GM18951 (cell line): Measurements from ENCODE around the gene DCDC2C.

ENCODE experiments used
- POLR2A ChIP-seq: IDR thresholded peaks from 4 replicates; pipeline ENCODE4 v1.6.1; 2011; ENCODE audit warnings: mild to moderate bottlenecking; ENCODE audit not compliant: insufficient read length, insufficient read depth; ENCODE audit errors: extremely low read depth
- in situ Hi-C: fragments of 300-500 bp; cut with MboI; formaldehyde crosslinking; loops from one replicate; pipeline ENCODE4 v1.12.0; 2022; ENCODE audit warnings: low sequenced_read_pairs, mixed read lengths, inconsistent platforms; ENCODE audit not compliant: unreplicated experiment

Gene DCDC2C

DNA sequence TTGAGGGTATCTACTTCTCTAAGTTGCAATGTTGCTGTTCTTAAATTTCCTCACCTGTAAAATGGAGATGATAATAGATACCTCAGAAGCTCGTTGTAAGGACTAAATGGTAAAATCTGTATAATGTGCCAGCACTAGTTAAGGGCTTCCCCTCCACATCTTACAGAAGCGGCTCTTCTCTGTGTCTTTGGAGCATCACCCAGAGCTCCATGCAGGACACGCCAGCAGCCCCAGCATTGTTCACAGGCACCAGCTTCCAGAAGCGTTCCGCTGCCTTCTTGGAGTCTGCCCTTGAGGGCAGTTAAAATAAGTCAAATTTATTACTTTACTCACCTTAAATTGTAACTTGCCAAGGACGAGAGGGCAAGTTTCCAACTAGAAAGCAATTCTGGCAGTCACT, 5.8 kb downstream of the DCDC2C start:
- in situ Hi-C loops: no loop called here
- TF ChIP-seq POLR2A: no peak

GRCh38 chr2:3712424-3712823, 9.0 kb downstream of the DCDC2C start:
- in situ Hi-C loops: no loop called here
- no peak for TF ChIP-seq POLR2A

- in situ Hi-C loops: no loop called here
- TF ChIP-seq POLR2A: no peak
Observed at GRCh38 chr2:3712831-3713503, 9.6 kb downstream of the DCDC2C start.

DNA sequence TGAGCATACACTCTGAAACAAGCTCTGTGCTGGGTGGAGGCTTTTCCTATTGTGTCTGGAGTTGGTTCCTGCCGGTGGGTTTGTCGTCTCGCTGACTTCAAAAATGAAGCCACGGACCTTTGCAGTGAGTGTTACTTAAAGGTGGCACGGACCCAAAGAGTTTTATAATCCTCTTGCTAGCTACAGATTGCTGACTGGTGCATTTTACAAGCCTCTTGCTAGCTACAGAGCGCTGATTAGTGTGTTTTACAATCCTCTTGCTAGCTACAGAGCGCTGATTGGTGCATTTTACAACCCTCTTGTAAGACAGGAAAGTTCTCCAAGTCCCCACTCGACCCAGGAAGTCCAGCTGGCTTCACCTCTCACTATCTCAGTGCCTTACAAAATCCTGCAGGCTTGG, 15.3 kb downstream of the DCDC2C start:
- in situ Hi-C loops: no loop called here

DNA sequence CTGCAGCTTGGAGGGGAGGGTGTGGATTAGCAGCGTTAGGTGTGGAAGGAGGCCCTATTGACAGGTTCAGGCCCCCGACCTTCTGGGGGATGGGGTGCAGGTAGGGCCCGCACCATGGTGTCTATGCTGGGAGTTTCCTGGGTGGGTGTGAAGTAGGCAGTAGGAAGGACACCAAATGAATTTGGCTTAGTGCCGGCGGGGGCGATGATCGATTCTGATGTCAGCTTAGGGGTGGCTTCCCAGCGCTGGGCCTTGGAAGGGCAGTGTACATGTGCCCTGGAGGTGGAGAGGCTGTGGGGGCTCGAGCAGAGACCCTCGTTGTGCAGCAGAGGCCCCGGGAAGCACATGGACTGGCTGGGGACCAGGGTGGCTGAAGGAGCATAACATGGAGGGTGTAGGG, 21.6 kb downstream of the DCDC2C start:
- TF ChIP-seq POLR2A: no peak
- in situ Hi-C loops: no loop called here

More for the DNA sequence above, 15.3 kb downstream of the DCDC2C start:
- no peak for TF ChIP-seq POLR2A

DNA sequence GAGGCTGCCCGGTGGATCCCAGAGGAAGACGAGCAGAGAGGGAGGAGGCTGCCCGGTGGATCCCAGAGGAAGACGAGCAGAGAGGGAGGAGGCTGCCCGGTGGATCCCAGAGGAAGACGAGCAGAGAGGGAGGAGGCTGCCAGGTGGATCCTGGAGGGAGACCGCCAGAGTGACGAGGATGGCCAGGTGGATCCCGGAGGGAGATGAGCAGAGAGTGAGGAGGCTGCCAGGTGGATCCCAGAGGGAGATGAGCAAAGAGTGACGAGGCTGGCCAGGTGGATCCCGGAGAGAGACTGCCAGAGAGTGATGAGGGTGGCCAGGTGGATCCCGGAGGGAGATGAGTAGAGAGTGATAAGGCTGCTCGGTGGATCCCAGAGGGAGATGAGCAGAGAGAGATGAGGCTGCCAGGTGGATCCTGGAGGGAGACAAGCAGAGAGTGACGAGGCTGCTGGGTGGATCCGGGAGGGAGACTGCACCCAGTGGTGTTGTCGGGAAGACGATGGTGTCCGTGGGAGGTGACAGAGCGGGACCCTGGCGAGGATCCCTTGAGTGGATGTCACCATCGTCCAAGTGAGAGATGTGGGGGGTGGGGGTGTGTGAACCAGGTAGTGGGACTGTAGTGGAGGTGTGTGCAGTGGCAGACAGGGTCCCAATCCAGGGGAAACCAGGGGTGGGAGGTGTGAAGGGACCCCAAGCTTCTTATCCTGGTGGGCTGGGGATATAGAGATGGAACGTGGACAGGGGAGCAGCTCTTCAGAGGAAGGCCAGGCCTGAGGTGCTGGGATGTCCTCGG, 22.3 kb downstream of the DCDC2C start:
- in situ Hi-C loops: no loop called here
- TF ChIP-seq POLR2A: no peak

GRCh38 chr2:3726511-3726910, 23.1 kb downstream of the DCDC2C start:
- no peak for TF ChIP-seq POLR2A
- in situ Hi-C loops: no loop called here

- in situ Hi-C loops: no loop called here
- no peak for TF ChIP-seq POLR2A
Observed at GRCh38 chr2:3727397-3728045, 24.1 kb downstream of the DCDC2C start.

- in situ Hi-C loops: no loop called here
- no peak for TF ChIP-seq POLR2A
Observed at GRCh38 chr2:3728104-3729054, 25.0 kb downstream of the DCDC2C start.

DNA sequence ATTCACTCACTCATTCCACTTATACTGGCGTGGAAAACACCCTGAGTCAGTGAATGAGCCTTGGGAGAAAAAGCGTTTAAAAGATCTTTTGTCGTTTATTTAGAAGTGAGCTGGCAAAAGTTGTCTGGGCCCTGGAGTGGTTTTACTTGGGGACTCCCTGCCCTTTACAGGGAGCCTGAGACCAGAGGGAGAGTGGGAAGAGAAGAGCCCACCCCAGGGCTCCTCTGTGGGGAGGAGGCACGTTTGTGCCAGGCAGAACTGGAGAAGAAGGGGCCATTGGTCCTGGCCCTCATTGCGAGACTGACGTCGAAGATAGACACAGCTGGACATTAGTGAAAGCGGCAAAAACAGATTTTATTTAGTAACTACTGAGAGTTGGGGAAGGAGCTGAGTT, 25.7 kb downstream of the DCDC2C start:
- in situ Hi-C loops: no loop called here
- no peak for TF ChIP-seq POLR2A

DNA sequence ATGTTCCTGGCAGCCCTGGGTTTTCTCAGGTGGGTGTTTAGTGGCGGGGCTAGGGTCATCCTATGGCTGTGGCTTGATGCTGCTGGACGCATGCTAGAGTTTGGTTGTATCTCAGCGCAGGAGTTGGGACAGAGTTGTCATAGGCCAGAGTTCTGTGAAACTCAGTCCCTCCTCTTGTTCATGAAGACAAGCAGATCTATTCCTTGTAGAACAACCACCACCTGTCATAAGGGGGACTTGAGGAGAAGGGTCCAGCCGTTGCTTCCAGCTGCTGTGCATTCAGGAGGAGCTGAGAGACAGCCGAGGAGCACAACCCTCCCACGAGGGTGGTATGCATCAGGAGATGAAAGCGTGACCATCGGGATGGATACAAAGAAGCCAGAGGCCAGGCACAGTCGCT, 26.4 kb downstream of the DCDC2C start:
- in situ Hi-C loops: no loop called here
- TF ChIP-seq POLR2A: no peak

DNA sequence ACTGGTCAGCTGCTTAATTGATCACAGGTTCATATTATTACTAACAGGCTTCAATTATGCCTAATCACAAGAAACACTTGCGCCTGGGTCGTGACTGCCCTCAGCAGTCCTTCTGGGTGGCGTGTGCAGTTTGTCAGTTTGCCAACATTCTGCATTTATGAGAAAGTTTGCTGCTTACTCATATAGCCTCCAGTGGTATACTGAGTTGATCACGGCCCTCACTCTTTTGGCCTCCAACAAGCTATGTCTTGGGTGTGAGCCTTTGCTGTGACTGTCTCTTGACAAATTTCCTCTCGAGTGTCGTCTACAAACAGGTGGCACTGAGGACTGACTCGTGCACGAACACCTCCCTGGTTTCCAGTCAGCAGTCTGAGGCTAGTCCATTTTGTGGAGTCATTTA, 27.3 kb downstream of the DCDC2C start:
- in situ Hi-C loops: no loop called here
- TF ChIP-seq POLR2A: no peak

- no peak for TF ChIP-seq POLR2A
- in situ Hi-C loops: no loop called here
Observed at GRCh38 chr2:3731829-3732228, 28.5 kb downstream of the DCDC2C start.

DNA sequence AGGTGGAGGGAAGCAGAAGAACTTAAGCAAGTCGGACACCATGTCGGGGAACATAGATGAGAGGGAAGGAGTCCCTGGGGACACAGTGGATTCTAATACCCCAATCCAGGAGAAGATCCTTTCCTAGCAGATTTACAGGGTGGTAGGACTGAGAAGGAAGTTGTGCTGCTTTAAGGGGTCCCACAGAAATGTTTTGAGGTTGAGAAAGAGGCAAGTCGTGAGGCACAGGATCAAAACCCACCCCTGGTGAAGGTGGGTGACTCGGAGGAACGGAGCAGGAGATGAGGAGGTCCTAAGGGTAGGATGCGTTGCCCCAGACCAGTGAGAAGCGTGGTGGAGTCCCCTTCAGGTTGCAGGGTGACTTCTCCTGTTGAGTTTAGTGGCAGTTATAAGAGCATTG, 32.7 kb downstream of the DCDC2C start:
- TF ChIP-seq POLR2A: no peak
- in situ Hi-C loops: no loop called here
